GM12878 (cell line): Measurements from ENCODE around the gene GMPPA. TPM values are rescaled to one million over a fixed set of nuclear protein-coding genes. Genes with fewer than 3 reads are reported as not detected.

ENCODE experiments used
- ATAC-seq: fragments of 200-7000 bp; cut with Tn5 transposase; 3 replicates; pipeline ENCODE4 v1.9.1; 2020; ENCODE audit warnings: mild to moderate bottlenecking, moderate library complexity
- BruUV-seq: library from RNA; stranded (reverse); fragments of 400-500 nt; replicated peaks from 2 replicates; lab custom pipeline; 2021; lab: Mats Ljungman, UMichigan
- CTCF ChIA-PET: fragments of 300-600 bp; sonication (Branson Sonifier 250); formaldehyde crosslinking; extraction: SDS; loops from one replicate; lab custom pipeline; 2021; ENCODE audit warnings: inconsistent platforms; lab: Yijun Ruan, JAX
- POLR2A ChIA-PET: fragments of 350-600 bp; formaldehyde crosslinking; extraction: SDS; loops from one replicate; lab custom pipeline; 2021; ENCODE audit warnings: inconsistent platforms; lab: Charles Lee
- RAD21 ChIA-PET: fragments of 300-600 bp; sonication (Branson Sonifier 250); formaldehyde crosslinking; loops from one replicate; lab custom pipeline; 2023; ENCODE audit warnings: antibody characterized with exemption; ENCODE audit not compliant: unreplicated experiment; lab: Charles Lee
- SMC1A ChIA-PET: fragments of 300-600 bp; sonication (Branson Sonifier 250); formaldehyde crosslinking; loops from one replicate; lab custom pipeline; 2023; ENCODE audit not compliant: unreplicated experiment, uncharacterized antibody; lab: Charles Lee
- DNase-seq: peaks from one replicate; pipeline ENCODE4 v3.0.0-alpha.2; 2011; ENCODE audit warnings: low read depth, low spot score
- FAIRE-seq: peaks from 3 replicates; lab custom pipeline; 2011; peaks lifted over from hg19 to GRCh38; lab: Jason Lieb, UNC
- H2AFZ ChIP-seq: 2 replicates; pipeline ENCODE4 v1.6.0; 2011; ENCODE audit warnings: low read depth, low read length, control low read depth; ENCODE audit not compliant: control insufficient read depth
- H3K27ac ChIP-seq: 2 replicates; pipeline ENCODE4 v1.5.1; 2011; ENCODE audit warnings: control low read depth; ENCODE audit not compliant: control insufficient read depth, insufficient read depth
- H3K27me3 ChIP-seq, 2 experiments: replicated peaks in 1 of 2; 2 replicates each; pipeline versions ENCODE4 v1.6.0 to v1.6.1; 2011; ENCODE audit warnings: low read length in 1 of 2; ENCODE audit not compliant: control insufficient read depth in 2 of 2, insufficient read depth in 2 of 2
- H3K36me3 ChIP-seq, 2 experiments: 2 replicates each; pipeline ENCODE4 v1.5.1; 2011; ENCODE audit warnings: low read length in 1 of 2; ENCODE audit not compliant: control insufficient read depth in 2 of 2, insufficient read depth in 2 of 2
- H3K4me1 ChIP-seq: 2 replicates; pipeline ENCODE4 v1.6.1; 2011; ENCODE audit warnings: mild to moderate bottlenecking, low read length, moderate library complexity, mixed read lengths; ENCODE audit not compliant: control insufficient read depth, insufficient read depth
- H3K4me2 ChIP-seq: 2 replicates; pipeline ENCODE4 v1.6.0; 2011; ENCODE audit warnings: control low read depth; ENCODE audit not compliant: control insufficient read depth, insufficient read depth
- H3K4me3 ChIP-seq: fragments of 200-600 bp; sonication (generic); 2 replicates; pipeline ENCODE4 v1.5.1; 2016
- H3K79me2 ChIP-seq: 2 replicates; pipeline ENCODE4 v1.6.0; 2011; ENCODE audit warnings: low read length; ENCODE audit not compliant: control insufficient read depth, insufficient read depth
- H3K9ac ChIP-seq: 2 replicates; pipeline ENCODE4 v1.8.0; 2011; ENCODE audit warnings: low read length, control low read depth, mixed read lengths; ENCODE audit not compliant: control insufficient read depth, insufficient read depth
- H3K9me3 ChIP-seq: replicated peaks from 3 replicates; pipeline ENCODE4 v1.5.1; 2011; ENCODE audit warnings: mild to moderate bottlenecking, low read length; ENCODE audit not compliant: control insufficient read depth, insufficient read depth
- H4K20me1 ChIP-seq: 2 replicates; pipeline ENCODE4 v1.6.0; 2011; ENCODE audit not compliant: control insufficient read depth, insufficient read depth
- ASH2L ChIP-seq: fragments of 300-600, 200-600 bp; sonication (generic); IDR thresholded peaks from 2 replicates; pipeline ENCODE4 v1.6.1; 2017; ENCODE audit warnings: low read depth, mild to moderate bottlenecking, borderline replicate concordance
- CEBPZ ChIP-seq: fragments of 150-350 bp; IDR thresholded peaks from 2 replicates; pipeline ENCODE4 v1.6.1; 2016; ENCODE audit warnings: low read depth, low read length
- CHD2 ChIP-seq: IDR thresholded peaks from 2 replicates; pipeline ENCODE4 v1.6.1; 2011; ENCODE audit warnings: low read depth, low read length, improper control_type of control experiment, borderline replicate concordance
- E2F4 ChIP-seq: IDR thresholded peaks from 2 replicates; pipeline ENCODE4 v1.6.1; 2012; ENCODE audit warnings: low read depth, low read length, improper control_type of control experiment
- ESRRA ChIP-seq: IDR thresholded peaks from 2 replicates; pipeline ENCODE4 v1.6.1; 2012; ENCODE audit warnings: mild to moderate bottlenecking, low read length, improper control_type of control experiment
- EZH2 ChIP-seq: IDR thresholded peaks from 2 replicates; pipeline ENCODE4 v1.6.1; 2012; ENCODE audit warnings: low read depth, mild to moderate bottlenecking, control low read depth, inconsistent platforms, low read length, borderline replicate concordance; ENCODE audit not compliant: control insufficient read depth
- HDAC2 ChIP-seq: fragments of 200-600 bp; sonication (generic); IDR thresholded peaks from 2 replicates; pipeline ENCODE4 v1.6.1; 2017
- IRF4 ChIP-seq: IDR thresholded peaks from 2 replicates; pipeline ENCODE4 v1.6.1; 2011; ENCODE audit warnings: low read depth, low read length
- PRDM15 ChIP-seq: fragments of 450-650 bp; formaldehyde crosslinking; IDR thresholded peaks from 2 replicates; pipeline ENCODE4 v1.4.0; 2020; ENCODE audit warnings: mild to moderate bottlenecking, moderate library complexity
- RBBP5 ChIP-seq: fragments of 200-600 bp; sonication (generic); conservative IDR thresholded peaks from 2 replicates; pipeline ENCODE4 v1.6.1; 2016
- SREBF1 ChIP-seq: IDR thresholded peaks from 2 replicates; pipeline ENCODE4 v1.6.1; 2012; ENCODE audit warnings: mild to moderate bottlenecking, low read length
- SUPT20H ChIP-seq: IDR thresholded peaks from 2 replicates; pipeline ENCODE4 v1.6.1; 2011; ENCODE audit warnings: low read depth, mild to moderate bottlenecking, low read length, moderate library complexity, borderline replicate concordance; ENCODE audit not compliant: control insufficient read depth
- TARDBP ChIP-seq: IDR thresholded peaks from 2 replicates; pipeline ENCODE4 v1.6.1; 2016; ENCODE audit warnings: borderline replicate concordance
- ZBED1 ChIP-seq: IDR thresholded peaks from 2 replicates; pipeline ENCODE4 v1.6.1; 2016; ENCODE audit warnings: borderline replicate concordance
- ZNF24 ChIP-seq: fragments of 450-650 bp; IDR thresholded peaks from 2 replicates; pipeline ENCODE4 v1.6.1; 2017; ENCODE audit warnings: antibody characterized with exemption, mild to moderate bottlenecking
- WGBS: methylation state at CpG from one replicate; pipeline ENCODE4 v1.1.6; 2016; ENCODE audit warnings: low lambda C conversion rate; ENCODE audit not compliant: insufficient replicate concordance, insufficient coverage; ENCODE audit errors: missing lambda C conversion rate; 5-methylcytosine and 5-hydroxymethylcytosine counted together
- in situ Hi-C: fragments of 300-500 bp; cut with MboI; formaldehyde crosslinking; loops from 9 replicates; pipeline ENCODE4 v1.14.3; 2018; ENCODE audit warnings: mixed read lengths
- intact Hi-C: fragments of 100-400 bp; cut with micrococcal nuclease; formaldehyde crosslinking; loops from one replicate; pipeline ENCODE4 v1.14.2; 2022; ENCODE audit not compliant: unreplicated experiment
- polyA plus RNA-seq, 11 experiments: library from polyadenylated mRNA; depleted of rRNA in 4 of 11; unstranded in 6 of 11; stranded (reverse) in 5 of 11; fragments of >200 nt; fragmentation: Nextera tagmentation in 4 of 11; fragmentation: Illumina TruSeq in 1 of 11; extraction: Ambion mirVana in 4 of 11; extraction: Trizol in 1 of 11; gene quantifications; 1 replicate in 1 of 11; 2 replicates in 10 of 11; pipeline versions ENCODE4 v1.2.1 to v1.2.3, GENCODE V29; 2011 to 2016; ENCODE audit warnings: inconsistent platforms in 2 of 11, missing spikeins in 2 of 11, low read depth in 1 of 11
- total RNA-seq, 4 experiments: library from RNA; depleted of rRNA in 3 of 4; stranded (reverse); fragments of >200 nt in 3 of 4; fragmentation: Illumina TruSeq in 1 of 4; extraction: Trizol in 1 of 4; gene quantifications; 2 replicates each; pipeline versions ENCODE4 v1.2.1 to v1.2.3, GENCODE V29; 2013 to 2021

The GMPPA gene
- total and polyA plus RNA-seq, 10 of the 15 experiments (the other 5 are each of a cell fraction or from before 2014, with no cell fraction given): 1.9 to 83.2 (median 45.0) TPM

- H3K4me1 ChIP-seq: no peaks in the 10 kb centered on the region
- no peaks in the 10 kb centered on the region for H3K79me2 ChIP-seq
- RAD21 ChIA-PET: interaction anchor here (1.1 kb wide), 1 partner anchor 47 kb away, joined by 3 read pairs; no protein-coding TSS in a partner anchor
- H3K9me3 ChIP-seq: no peaks in the 10 kb centered on the region
- no peak overlapping the region for H3K4me3 ChIP-seq
- H4K20me1 ChIP-seq: no peaks in the 10 kb centered on the region
- TF ChIP-seq CEBPZ: no peak
- no peak for TF ChIP-seq PRDM15 (CRISPR knock-in tag)
- no peak for TF ChIP-seq IRF4
- TF ChIP-seq EZH2: no peak
- TF ChIP-seq CHD2: no peak
- TF ChIP-seq RBBP5: no peak
- no peak for TF ChIP-seq ASH2L
- TF ChIP-seq ZBED1: no peak
- TF ChIP-seq ZNF24: no peak
- TF ChIP-seq SREBF1: no peak
- TF ChIP-seq TARDBP: no peak
- no peak for TF ChIP-seq HDAC2
- TF ChIP-seq E2F4: no peak
- TF ChIP-seq SUPT20H: no peak
- TF ChIP-seq ESRRA: no peak
- no TSS peak for BruUV-seq
- H3K9ac ChIP-seq: no peak overlapping the region
- in situ Hi-C loops (no loop called here), intact Hi-C loops (no loop called here)
- SMC1A ChIA-PET: no interaction called here
- DNase-seq (no peak), ATAC-seq (no peak), FAIRE-seq (no peak)
- WGBS: 24% methylated on average over 17 of the region's 17 CpGs
- H3K4me2 ChIP-seq: no peak overlapping the region
- CTCF ChIA-PET: no interaction called here
- peaks cover 9 to 14% of the 10 kb centered on the region in 2 experiments for H3K27me3 ChIP-seq
- H3K36me3 ChIP-seq: no peaks in the 10 kb centered on the region
- no peak overlapping the region for H3K27ac ChIP-seq
- no peak overlapping the region for H2AFZ ChIP-seq
- POLR2A ChIA-PET: no interaction called here
These were observed 15.9 kb upstream of the GMPPA start for GRCh38 chr2:219482674-219483405.
